Germinal center (tissue), 1 donor: Measurements from ENCODE around the gene SGMS1.
"Not testable (repeated sequence)": the region's sequence is repeated elsewhere in the genome, so short reads cannot be mapped to it uniquely, and the experiment has no call there.

Source experiments
- DNase-seq: peaks from one replicate; pipeline ENCODE4 v3.0.0; 2012; ENCODE audit warnings: mixed read lengths, low spot score

Gene SGMS1

GRCh38 chr10:50536617-50537240, 87.0 kb downstream of the SGMS1 start:
- DNase-seq: no peak

GRCh38 chr10:50534748-50535376, 88.9 kb downstream of the SGMS1 start:
- DNase-seq: not testable (repeated sequence)

GRCh38 chr10:50533296-50533695, 90.5 kb downstream of the SGMS1 start:
- DNase-seq: no peak

- DNase-seq: no peak
Measured at GRCh38 chr10:50531388-50532077, 92.2 kb downstream of the SGMS1 start.

- DNase-seq: no peak
Measured at GRCh38 chr10:50529660-50530059, 94.1 kb downstream of the SGMS1 start.

GRCh38 chr10:50528206-50528605, 95.5 kb downstream of the SGMS1 start:
- no peak for DNase-seq

GRCh38 chr10:50527442-50528043, 96.2 kb downstream of the SGMS1 start:
- DNase-seq: no peak

- DNase-seq: no peak
Measured at GRCh38 chr10:50526185-50526584, 97.6 kb downstream of the SGMS1 start.

GRCh38 chr10:50523357-50523756, 100.4 kb downstream of the SGMS1 start:
- no peak for DNase-seq

- no peak for DNase-seq
Measured at GRCh38 chr10:50522908-50523307, 100.8 kb downstream of the SGMS1 start.

- DNase-seq: no peak
Measured at GRCh38 chr10:50520115-50520514, 103.6 kb downstream of the SGMS1 start.

- DNase-seq: no peak
Measured at GRCh38 chr10:50517626-50518025, 106.1 kb downstream of the SGMS1 start.

- DNase-seq: no peak
Measured at GRCh38 chr10:50516171-50516570, 107.6 kb downstream of the SGMS1 start.

- no peak for DNase-seq
Measured at GRCh38 chr10:50515420-50515819, 108.3 kb downstream of the SGMS1 start.

GRCh38 chr10:50514995-50515394, 108.8 kb downstream of the SGMS1 start:
- DNase-seq: no peak

GRCh38 chr10:50513956-50514355, 109.8 kb downstream of the SGMS1 start:
- no peak for DNase-seq

- peak; percentile 16 for DNase-seq
Measured at GRCh38 chr10:50512743-50513416, 110.9 kb downstream of the SGMS1 start.

- no peak for DNase-seq
Measured at GRCh38 chr10:50512214-50512595, 111.6 kb downstream of the SGMS1 start.

GRCh38 chr10:50511492-50512213, 112.1 kb downstream of the SGMS1 start:
- no peak for DNase-seq

- DNase-seq: no peak
Measured at GRCh38 chr10:50510517-50511473, 113.0 kb downstream of the SGMS1 start.
